Stomach (tissue), 4 donors: ENCODE results near the gene RNF166.

ENCODE experiments used
- CTCF ChIP-seq, 7 experiments: fragments of 450-650 bp in 4 of 7; fragments of 200-600 bp in 3 of 7; sonication (generic) in 3 of 7; IDR thresholded peaks; one replicate each; pipeline ENCODE4 v1.5.1; 2016 to 2019; ENCODE audit warnings: antibody characterized with exemption in 7 of 7, control low read depth in 2 of 7, mild to moderate bottlenecking in 1 of 7
- EP300 ChIP-seq: sonication (generic); formaldehyde crosslinking; IDR thresholded peaks from one replicate; pipeline ENCODE4 v1.6.1; 2017; ENCODE audit warnings: antibody characterized with exemption
- POLR2A ChIP-seq, 4 donors: fragments of 450-650 bp; IDR thresholded peaks; one replicate each; pipeline ENCODE4 v1.6.1; 2016; ENCODE audit warnings: antibody characterized with exemption in 4 of 4, control low read depth in 2 of 4, mild to moderate bottlenecking in 1 of 4, moderate library complexity in 1 of 4
- POLR2AphosphoS5 ChIP-seq, 3 donors: sonication (generic); formaldehyde crosslinking; IDR thresholded peaks; one replicate each; pipeline ENCODE4 v1.6.1; 2016; ENCODE audit warnings: antibody characterized with exemption in 3 of 3

GRCh38 chr16:88735121-88735520 is 28.9 kb upstream of the RNF166 start:
- TF ChIP-seq CTCF (IDR thresholded peaks at IDR 0.05) (no peak), POLR2AphosphoS5 (IDR thresholded peaks at IDR 0.05) (no peak), EP300 (no peak), POLR2A (IDR thresholded peaks at IDR 0.05) (no peak)
